Tibial artery (tissue), 4 donors: Measurements from ENCODE around the gene CALB2.

Experiments used
- DNase-seq, 2 donors: peaks; one replicate each; pipeline ENCODE4 v3.0.0-alpha.2; 2019
- H3K27ac ChIP-seq, 2 donors: fragments of 200-600 bp; sonication (generic) in 1 of 2; 1 replicate in 1 of 2; 2 replicates in 1 of 2; pipeline ENCODE4 v1.5.1; 2018 to 2019; ENCODE audit warnings: mild to moderate bottlenecking in 1 of 2
- H3K27me3 ChIP-seq, 2 donors: fragments of 200-600 bp; sonication (generic) in 1 of 2; one replicate each; pipeline versions ENCODE4 v1.5.1 to v1.6.0; 2016 to 2019
- H3K36me3 ChIP-seq, 3 donors: fragments of 200-600 bp; sonication (generic) in 2 of 3; one replicate each; pipeline ENCODE4 v1.5.1; 2016 to 2019; ENCODE audit warnings: mild to moderate bottlenecking in 2 of 3
- H3K4me1 ChIP-seq, 4 donors: fragments of 200-600 bp; sonication (generic) in 2 of 4; 1 replicate in 3 of 4; 2 replicates in 1 of 4; pipeline ENCODE4 v1.5.1; 2016 to 2019
- H3K4me3 ChIP-seq, 2 donors: fragments of 200-600 bp; sonication (generic) in 1 of 2; 1 replicate in 1 of 2; 2 replicates in 1 of 2; pipeline ENCODE4 v1.5.1; 2018 to 2019; ENCODE audit warnings: mild to moderate bottlenecking in 2 of 2
- H3K9me3 ChIP-seq, 3 donors: fragments of 200-600 bp; sonication (generic) in 1 of 3; one replicate each; pipeline ENCODE4 v1.5.1; 2016 to 2019
- CTCF ChIP-seq, 2 experiments: fragments of 200-600 bp in 1 of 2; fragments of 450-650 bp in 1 of 2; IDR thresholded peaks; one replicate each; pipeline ENCODE4 v1.5.1; 2017 to 2019; ENCODE audit warnings: antibody characterized with exemption in 2 of 2, mild to moderate bottlenecking in 1 of 2, moderate library complexity in 1 of 2
- intact Hi-C: fragments of 100-400 bp; cut with DNase I; formaldehyde crosslinking; loops from one replicate; pipeline ENCODE4 v1.15.0; 2023; ENCODE audit warnings: low total_unique reads

The CALB2 gene

GRCh38 chr16:71328151-71328550 lies 30.4 kb upstream of the CALB2 start:
- DNase-seq, result no peak
- TF ChIP-seq CTCF (IDR thresholded peaks at IDR 0.05), result no peak
- H3K4me3 ChIP-seq, result no peak overlapping the region
- intact Hi-C loops, result no loop called here
- H3K9me3 ChIP-seq, result peaks cover 0 to 7% (median 0%) of the 10 kb centered on the region in 3 donors
- H3K4me1 ChIP-seq, result no peaks in the 10 kb centered on the region
- no peaks in the 10 kb centered on the region for H3K36me3 ChIP-seq
- no peaks in the 10 kb centered on the region for H3K27me3 ChIP-seq
- no peak overlapping the region for H3K27ac ChIP-seq

DNA sequence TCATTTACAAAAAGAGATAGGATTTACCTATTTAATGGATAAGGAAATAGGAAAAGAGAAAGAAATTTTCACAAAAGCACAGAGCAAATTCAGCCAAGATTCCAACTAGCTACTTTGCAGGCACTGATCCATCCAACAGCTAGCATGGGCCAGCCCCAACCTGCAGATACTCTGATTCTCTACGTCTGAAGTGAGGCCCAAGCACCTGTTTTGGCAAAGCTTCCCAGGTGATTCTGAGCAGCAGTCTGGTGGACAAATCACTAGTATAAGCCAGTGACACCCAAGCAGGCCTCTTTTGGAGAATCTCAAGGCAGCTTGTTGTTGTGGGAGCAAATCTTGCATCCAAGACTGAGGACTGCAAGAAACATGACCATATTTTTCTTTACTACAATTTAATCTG lies 20.9 kb upstream of the CALB2 start:
- intact Hi-C loops, result no loop called here
- no peak overlapping the region for H3K27ac ChIP-seq
- DNase-seq, result no peak

GRCh38 chr16:71338193-71338592 lies 20.3 kb upstream of the CALB2 start:
- Histone ChIP-seq H3K27ac (no peak overlapping the region), H3K4me1 (no peaks in the 10 kb centered on the region), H3K4me3 (no peak overlapping the region), H3K27me3 (peaks cover 0 to 15% of the 10 kb centered on the region in 2 donors), H3K36me3 (no peaks in the 10 kb centered on the region), H3K9me3 (no peaks in the 10 kb centered on the region)
- intact Hi-C loops, result no loop called here
- no peak for TF ChIP-seq CTCF (IDR thresholded peaks at IDR 0.05)
- DNase-seq, result no peak

More for the DNA sequence above, 20.9 kb upstream of the CALB2 start:
- Histone ChIP-seq H3K4me1 (no peaks in the 10 kb centered on the region), H3K36me3 (no peaks in the 10 kb centered on the region), H3K4me3 (no peak overlapping the region), H3K27me3 (peaks cover 0 to 15% of the 10 kb centered on the region in 2 donors), H3K9me3 (no peaks in the 10 kb centered on the region)
- TF ChIP-seq CTCF (IDR thresholded peaks at IDR 0.05), result no peak

GRCh38 chr16:71338632-71339031 lies 19.9 kb upstream of the CALB2 start:
- TF ChIP-seq CTCF (IDR thresholded peaks at IDR 0.05), result no peak
- Histone ChIP-seq H3K9me3 (no peaks in the 10 kb centered on the region), H3K27ac (no peak overlapping the region), H3K36me3 (no peaks in the 10 kb centered on the region), H3K4me3 (no peak overlapping the region), H3K27me3 (peaks cover 0 to 15% of the 10 kb centered on the region in 2 donors), H3K4me1 (no peaks in the 10 kb centered on the region)
- no peak for DNase-seq
- intact Hi-C loops, result no loop called here

- intact Hi-C loops, result no loop called here
- Histone ChIP-seq H3K36me3 (no peaks in the 10 kb centered on the region), H3K4me1 (no peaks in the 10 kb centered on the region), H3K27me3 (peaks cover 0 to 16% of the 10 kb centered on the region in 2 donors), H3K9me3 (no peaks in the 10 kb centered on the region), H3K4me3 (no peak overlapping the region), H3K27ac (no peak overlapping the region)
- no peak for DNase-seq
- TF ChIP-seq CTCF (IDR thresholded peaks at IDR 0.05), result no peak
Observed at GRCh38 chr16:71339236-71340171, 19.0 kb upstream of the CALB2 start.
